Stimulated activated CD8-positive, alpha-beta memory T cell treated with anti-CD3 and anti-CD28 coated beads, Interleukin-15, amount 100 ng/mL, for 1 hour (primary cell): ENCODE data around the gene GTF2A1.

Source experiments
- DNase-seq: peaks from one replicate; pipeline ENCODE4 v3.0.0-alpha.2; 2020; ENCODE audit warnings: low read depth

Gene GTF2A1

DNA sequence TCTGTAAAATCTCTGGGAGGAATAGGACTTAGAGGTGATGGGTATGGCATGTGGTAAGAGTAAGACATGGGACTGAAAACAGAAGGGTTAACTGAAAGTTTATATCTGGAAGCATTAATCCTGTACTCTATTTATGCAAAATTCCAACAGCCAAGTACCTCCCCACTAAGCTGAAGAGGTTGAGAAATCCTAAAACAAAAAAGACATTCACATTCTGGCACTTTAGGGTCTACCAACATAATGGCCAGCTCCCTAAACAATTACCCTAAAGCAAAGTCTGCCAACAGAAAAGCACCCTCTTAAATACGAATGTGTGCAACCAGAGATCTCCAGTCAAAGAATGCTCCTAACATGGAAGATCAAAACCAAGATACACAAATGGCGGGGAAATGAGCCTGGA is 87.4 kb downstream of the GTF2A1 start:
- no peak for DNase-seq

DNA sequence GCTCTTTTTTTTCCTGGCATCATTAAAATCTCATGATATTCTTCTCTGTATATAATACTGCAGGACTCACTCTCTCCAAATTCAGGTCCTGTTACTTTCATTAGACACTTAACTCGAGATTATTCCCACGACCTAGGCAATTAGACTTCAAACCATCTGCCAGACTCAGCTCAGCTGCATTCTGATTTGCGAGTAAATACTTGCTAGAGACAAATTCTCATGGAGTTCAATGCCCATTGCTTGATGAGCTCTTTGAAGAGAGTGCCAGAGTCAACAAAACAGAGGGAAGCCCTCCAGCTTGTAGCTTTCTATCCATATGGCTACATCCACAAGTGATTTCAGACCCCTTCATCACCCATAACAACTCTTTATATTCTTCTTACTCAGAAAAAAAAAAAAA is 88.3 kb downstream of the GTF2A1 start:
- DNase-seq = no peak

DNA sequence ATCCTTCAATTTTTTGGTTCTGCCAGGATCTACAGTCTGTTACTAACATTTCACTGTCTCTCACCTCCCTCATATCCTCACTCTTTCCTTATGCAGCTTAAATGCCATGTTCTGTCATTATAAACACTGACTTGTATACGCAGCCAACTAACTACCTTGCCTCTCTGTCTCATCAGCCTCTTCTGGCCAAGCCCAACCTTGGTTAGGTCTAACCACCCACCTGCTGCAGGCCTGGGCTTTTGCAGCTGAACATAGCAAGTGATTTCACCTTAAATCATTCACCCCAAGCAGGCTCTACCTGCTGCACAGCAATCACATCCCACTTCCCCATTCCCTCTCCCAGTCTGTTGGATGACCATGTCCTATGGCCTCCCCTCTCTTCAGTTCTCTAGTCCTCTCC is 91.5 kb downstream of the GTF2A1 start:
- no peak for DNase-seq

DNA sequence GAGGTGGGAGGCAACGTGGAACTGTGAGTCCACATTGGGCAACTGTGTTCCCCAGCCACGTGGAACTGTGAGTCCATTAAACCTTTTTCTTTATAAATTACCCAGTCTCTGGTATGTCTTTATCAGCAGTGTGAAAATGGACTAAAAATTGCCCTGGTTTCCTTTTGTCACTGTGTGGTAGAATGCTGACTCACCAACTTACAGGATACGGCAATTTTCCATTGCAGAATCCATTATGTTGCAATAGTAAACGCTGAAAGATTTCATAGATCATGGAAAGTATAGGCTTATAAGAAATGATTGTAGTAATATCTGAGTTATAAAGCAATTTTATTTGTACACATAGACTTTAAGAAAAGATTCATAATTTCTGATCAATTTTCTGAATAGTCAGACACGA is 93.0 kb downstream of the GTF2A1 start:
- no peak for DNase-seq

DNA sequence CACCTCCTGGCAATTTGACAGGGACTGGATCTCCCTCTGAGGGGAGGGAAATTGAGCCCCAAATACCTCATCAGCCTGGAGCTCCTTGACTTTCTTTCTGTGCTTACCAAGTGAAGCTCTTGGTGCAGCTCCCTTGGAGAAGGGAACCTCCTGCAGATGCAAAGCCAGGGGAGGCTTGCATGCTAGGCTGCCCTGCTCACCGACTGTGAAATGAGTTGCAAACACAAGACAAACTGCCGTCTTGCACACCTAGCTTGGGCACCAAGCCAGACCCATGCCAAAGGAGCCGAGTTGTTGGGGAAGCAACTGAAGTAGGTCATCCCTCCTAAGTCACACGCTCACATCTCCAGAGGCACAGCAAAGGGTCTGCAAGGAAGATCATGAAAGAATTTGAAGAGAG is 95.2 kb downstream of the GTF2A1 start:
- DNase-seq = no peak
